Measurements from ENCODE around the gene MOB3A. TPM values are rescaled to one million over a fixed set of nuclear protein-coding genes. Genes with fewer than 3 reads are reported as not detected.

MOB3A gene
- polyA plus RNA-seq, 1 donor (not counting 4 experiments of a cell fraction or from before 2014, with no cell fraction given) = 34.2 TPM

DNA sequence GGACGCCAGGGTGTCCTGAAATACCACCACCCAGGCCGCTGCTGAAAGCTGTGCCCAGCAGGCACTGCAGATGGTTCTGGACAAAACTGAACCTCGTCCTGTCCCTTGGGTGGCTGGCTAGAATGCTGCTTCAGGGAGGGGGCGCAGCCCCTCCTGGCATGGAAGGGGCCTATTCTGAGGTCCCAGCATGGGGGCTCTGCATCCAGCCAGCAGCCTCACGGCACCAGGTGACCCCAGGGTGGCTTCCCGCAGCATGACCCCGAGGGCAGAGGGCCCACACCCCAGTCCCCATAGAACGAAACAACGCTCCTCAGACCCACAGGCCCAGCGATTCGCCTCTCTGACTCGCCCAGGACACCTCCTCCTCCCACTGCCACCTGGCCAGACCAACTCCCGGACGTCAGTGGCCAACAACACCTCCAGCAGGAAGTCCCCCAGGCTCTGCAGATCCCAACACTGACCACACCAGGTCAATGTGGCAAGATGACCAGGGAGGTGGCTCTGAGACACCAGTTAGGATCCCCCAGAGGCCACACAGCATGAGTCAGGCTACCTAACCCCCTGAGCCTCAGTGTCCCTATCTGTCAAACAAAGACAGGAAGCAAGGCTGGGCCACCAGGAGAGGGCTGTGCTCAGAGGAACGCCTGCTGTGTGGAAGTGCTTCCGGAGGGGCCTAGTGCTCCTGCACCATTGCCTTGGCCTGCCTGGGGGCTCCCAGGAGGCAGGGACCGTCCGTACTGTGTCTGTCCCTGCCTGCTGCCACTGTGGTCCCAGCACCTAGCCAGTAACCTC is 51.2 kb downstream of the MOB3A start:
- Histone ChIP-seq H3K9ac (ENCODE audit: control insufficient read depth, extremely low read depth, insufficient read depth, low read length) (no peak overlapping the region), H2AFZ (ENCODE audit: control insufficient read depth, low read length) (no peak overlapping the region), H3K27ac (ENCODE audit: control insufficient read depth, insufficient read depth, low read length) (no peak overlapping the region), H3K36me3 (ENCODE audit: control insufficient read depth in 2 of 2, extremely low read depth in 1 of 2, insufficient read depth in 2 of 2, low read length in 2 of 2) (peaks cover 38 to 57% of the 10 kb centered on the region in 2 experiments), H3K9me1 (ENCODE audit: control insufficient read depth, extremely low read depth, insufficient read depth, low read length) (peaks cover 3% of the 10 kb centered on the region), H3K9me3 (ENCODE audit: control insufficient read depth, low read depth, low read length) (no peaks in the 10 kb centered on the region), H3K4me1 (ENCODE audit: control insufficient read depth, extremely low read depth, insufficient read depth, low read length) (peaks cover 44% of the 10 kb centered on the region), H3K27me3 (ENCODE audit: control insufficient read depth, extremely low read depth, insufficient read depth, low read length) (no peaks in the 10 kb centered on the region), H3K79me2 (ENCODE audit: control insufficient read depth, insufficient read depth, low read length) (peaks cover 26% of the 10 kb centered on the region), H3K4me3 (ENCODE audit: control insufficient read depth in 2 of 3, extremely low read depth in 1 of 3, insufficient read depth in 2 of 3, low read depth in 1 of 3, low read length in 3 of 3) (no peak overlapping the region), H3K4me2 (ENCODE audit: control insufficient read depth, extremely low read depth, insufficient read depth, low read depth, low read length) (no peak overlapping the region), H4K20me1 (ENCODE audit: control insufficient read depth, extremely low read depth, insufficient read depth, low read length) (peaks cover 24% of the 10 kb centered on the region)
- no peak for FAIRE-seq
- TF ChIP-seq EZH2 (IDR thresholded peaks at IDR 0.05; ENCODE audit: low read length) = no peak
- TF ChIP-seq, protein P1, sequence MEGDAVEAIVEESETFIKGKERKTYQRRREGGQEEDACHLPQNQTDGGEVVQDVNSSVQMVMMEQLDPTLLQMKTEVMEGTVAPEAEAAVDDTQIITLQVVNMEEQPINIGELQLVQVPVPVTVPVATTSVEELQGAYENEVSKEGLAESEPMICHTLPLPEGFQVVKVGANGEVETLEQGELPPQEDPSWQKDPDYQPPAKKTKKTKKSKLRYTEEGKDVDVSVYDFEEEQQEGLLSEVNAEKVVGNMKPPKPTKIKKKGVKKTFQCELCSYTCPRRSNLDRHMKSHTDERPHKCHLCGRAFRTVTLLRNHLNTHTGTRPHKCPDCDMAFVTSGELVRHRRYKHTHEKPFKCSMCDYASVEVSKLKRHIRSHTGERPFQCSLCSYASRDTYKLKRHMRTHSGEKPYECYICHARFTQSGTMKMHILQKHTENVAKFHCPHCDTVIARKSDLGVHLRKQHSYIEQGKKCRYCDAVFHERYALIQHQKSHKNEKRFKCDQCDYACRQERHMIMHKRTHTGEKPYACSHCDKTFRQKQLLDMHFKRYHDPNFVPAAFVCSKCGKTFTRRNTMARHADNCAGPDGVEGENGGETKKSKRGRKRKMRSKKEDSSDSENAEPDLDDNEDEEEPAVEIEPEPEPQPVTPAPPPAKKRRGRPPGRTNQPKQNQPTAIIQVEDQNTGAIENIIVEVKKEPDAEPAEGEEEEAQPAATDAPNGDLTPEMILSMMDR (optimal IDR thresholded peaks at IDR 0.05 in 1 of 3, IDR thresholded peaks at IDR 0.05 in 1 of 3, conservative IDR thresholded peaks at IDR 0.05 in 1 of 3; ENCODE audit: extremely low read depth in 1 of 3, insufficient read depth in 2 of 3, low read length in 3 of 3) = no peak
- dilution Hi-C loops (cut with MboI; ENCODE audit: extremely low pct_ligation_motif_present, low sequenced_read_pairs) = no loop called here
- no peak for DNase-seq (ENCODE audit: low read depth, low spot score)

DNA sequence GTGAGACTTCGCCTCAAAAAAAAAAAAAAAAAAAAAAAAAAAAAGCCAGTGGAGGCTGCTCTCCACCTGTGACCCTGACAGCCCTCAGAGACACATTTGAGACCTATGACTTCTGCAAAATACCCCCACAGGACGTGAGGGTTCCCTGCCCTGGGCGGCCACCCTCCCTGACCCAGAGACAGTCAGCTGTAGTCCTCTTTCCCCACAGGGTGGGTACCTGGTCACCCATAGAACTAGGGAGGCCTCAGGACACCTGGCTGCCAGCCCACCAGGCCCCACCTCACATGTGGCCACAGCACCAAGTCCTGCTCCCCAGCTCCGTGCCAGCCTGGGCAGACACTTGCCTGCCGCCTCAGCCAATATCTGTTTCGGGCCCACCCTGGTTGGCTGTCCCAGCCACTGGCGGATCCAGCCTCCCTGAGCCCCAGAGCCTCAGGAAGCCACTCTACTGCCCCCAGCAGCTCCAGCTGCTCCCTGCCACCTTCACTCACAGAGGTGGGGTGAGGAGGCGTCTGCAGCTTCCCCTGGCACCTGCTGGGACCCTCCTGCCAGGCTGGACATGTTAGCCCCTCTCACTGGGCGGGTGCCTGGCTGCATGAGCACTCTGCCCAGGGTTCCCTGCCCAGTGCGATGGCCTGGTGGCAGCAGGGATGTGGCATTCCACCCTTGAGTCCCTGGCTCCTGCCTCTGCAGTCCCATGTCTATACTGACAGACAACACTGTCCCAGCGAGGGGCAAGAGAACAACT is 52.0 kb downstream of the MOB3A start:
- TF ChIP-seq, protein P1 (optimal IDR thresholded peaks at IDR 0.05 in 1 of 3, IDR thresholded peaks at IDR 0.05 in 1 of 3, conservative IDR thresholded peaks at IDR 0.05 in 1 of 3; ENCODE audit: extremely low read depth in 1 of 3, insufficient read depth in 2 of 3, low read length in 3 of 3) = no peak
- no peak for TF ChIP-seq EZH2 (IDR thresholded peaks at IDR 0.05; ENCODE audit: low read length)
- Histone ChIP-seq H4K20me1 (ENCODE audit: control insufficient read depth, extremely low read depth, insufficient read depth, low read length) (peaks cover 19% of the 10 kb centered on the region), H3K27ac (ENCODE audit: control insufficient read depth, insufficient read depth, low read length) (no peak overlapping the region), H3K4me3 (ENCODE audit: control insufficient read depth in 2 of 3, extremely low read depth in 1 of 3, insufficient read depth in 2 of 3, low read depth in 1 of 3, low read length in 3 of 3) (no peak overlapping the region), H3K27me3 (ENCODE audit: control insufficient read depth, extremely low read depth, insufficient read depth, low read length) (no peaks in the 10 kb centered on the region), H3K9me3 (ENCODE audit: control insufficient read depth, low read depth, low read length) (no peaks in the 10 kb centered on the region), H3K9me1 (ENCODE audit: control insufficient read depth, extremely low read depth, insufficient read depth, low read length) (no peaks in the 10 kb centered on the region), H2AFZ (ENCODE audit: control insufficient read depth, low read length) (no peak overlapping the region), H3K9ac (ENCODE audit: control insufficient read depth, extremely low read depth, insufficient read depth, low read length) (no peak overlapping the region), H3K4me2 (ENCODE audit: control insufficient read depth, extremely low read depth, insufficient read depth, low read depth, low read length) (no peak overlapping the region), H3K4me1 (ENCODE audit: control insufficient read depth, extremely low read depth, insufficient read depth, low read length) (peaks cover 36% of the 10 kb centered on the region), H3K36me3 (ENCODE audit: control insufficient read depth in 2 of 2, extremely low read depth in 1 of 2, insufficient read depth in 2 of 2, low read length in 2 of 2) (peaks cover 40 to 50% of the 10 kb centered on the region in 2 experiments), H3K79me2 (ENCODE audit: control insufficient read depth, insufficient read depth, low read length) (peaks cover 18% of the 10 kb centered on the region)
- dilution Hi-C loops (cut with MboI; ENCODE audit: extremely low pct_ligation_motif_present, low sequenced_read_pairs) = no loop called here
- DNase-seq (ENCODE audit: low read depth, low spot score) (no peak), FAIRE-seq (no peak)
